ENCODE results near the gene EVI2B.
"Not testable (repeated sequence)": the region's sequence is repeated elsewhere in the genome, so short reads cannot be mapped to it uniquely, and the experiment has no call there.

The EVI2B gene, protein sequence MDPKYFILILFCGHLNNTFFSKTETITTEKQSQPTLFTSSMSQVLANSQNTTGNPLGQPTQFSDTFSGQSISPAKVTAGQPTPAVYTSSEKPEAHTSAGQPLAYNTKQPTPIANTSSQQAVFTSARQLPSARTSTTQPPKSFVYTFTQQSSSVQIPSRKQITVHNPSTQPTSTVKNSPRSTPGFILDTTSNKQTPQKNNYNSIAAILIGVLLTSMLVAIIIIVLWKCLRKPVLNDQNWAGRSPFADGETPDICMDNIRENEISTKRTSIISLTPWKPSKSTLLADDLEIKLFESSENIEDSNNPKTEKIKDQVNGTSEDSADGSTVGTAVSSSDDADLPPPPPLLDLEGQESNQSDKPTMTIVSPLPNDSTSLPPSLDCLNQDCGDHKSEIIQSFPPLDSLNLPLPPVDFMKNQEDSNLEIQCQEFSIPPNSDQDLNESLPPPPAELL

DNA sequence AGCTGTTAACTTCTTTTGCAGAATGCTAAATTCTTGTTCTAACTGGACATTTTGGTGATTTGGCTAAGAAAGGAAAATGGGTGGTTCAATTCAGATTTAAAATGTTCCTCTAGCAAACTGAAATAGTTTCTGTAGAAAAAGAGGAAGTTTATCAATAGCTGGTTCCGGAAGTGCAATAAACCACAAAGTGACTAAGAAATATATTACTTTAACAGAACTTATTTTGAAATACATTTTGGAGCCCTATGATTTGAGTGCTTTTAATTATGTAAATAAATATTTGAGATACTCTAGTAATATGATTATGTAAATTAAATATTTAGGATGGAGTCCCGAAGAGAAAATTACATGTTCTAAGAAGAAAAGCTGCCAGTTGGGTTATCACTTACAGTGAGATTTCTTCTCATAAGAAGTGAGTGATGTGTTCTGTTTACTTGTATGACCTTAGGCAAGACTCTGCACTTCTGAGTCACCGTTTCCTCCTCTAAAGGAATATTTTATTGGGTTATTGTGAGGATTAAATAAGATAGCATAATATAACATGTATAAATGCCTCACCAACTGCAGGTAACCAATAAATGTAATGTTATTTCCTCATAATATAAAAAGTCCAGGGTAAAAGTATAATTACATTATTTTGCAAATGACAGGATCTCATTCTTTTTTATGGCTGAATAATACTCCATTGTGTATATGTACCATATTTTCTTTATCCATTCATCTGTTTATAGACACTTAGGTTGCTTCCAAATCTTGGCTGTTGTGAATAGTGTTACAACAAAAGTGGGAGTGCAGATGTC, at the start of gene EVI2B:
TSS of gene EVI2B (minus strand) at position 73 of the 800 bp plus-strand sequence. CDS start 8,445 bp downstream, outside the sequence.
- no peak for DNase-seq

DNA sequence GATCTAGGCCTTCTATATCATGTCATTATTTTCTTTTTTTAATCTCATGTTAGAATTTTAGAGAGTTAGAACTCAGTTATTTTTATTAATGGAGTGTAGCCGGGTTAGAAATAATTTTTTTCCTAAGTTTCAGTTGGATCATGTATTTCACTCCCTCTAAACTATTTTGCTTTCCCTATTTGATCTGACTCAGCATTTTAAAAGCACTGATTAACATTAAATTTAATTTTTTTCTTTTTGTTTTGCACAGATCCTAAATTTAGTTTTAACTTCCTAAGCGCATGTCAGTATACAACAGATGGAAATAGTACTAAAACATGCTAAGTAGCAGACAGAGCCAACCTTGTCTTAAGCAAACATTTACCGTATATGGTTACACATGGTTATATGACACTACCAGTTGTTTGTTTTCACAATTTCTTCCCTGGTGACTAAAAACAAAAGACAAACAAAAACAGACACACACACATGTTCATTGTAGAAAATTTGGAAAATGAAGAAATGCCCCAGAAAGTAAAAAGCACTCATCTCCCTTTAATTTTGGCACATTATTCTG, 44.1 kb upstream of the EVI2B start:
- no peak for DNase-seq

DNA sequence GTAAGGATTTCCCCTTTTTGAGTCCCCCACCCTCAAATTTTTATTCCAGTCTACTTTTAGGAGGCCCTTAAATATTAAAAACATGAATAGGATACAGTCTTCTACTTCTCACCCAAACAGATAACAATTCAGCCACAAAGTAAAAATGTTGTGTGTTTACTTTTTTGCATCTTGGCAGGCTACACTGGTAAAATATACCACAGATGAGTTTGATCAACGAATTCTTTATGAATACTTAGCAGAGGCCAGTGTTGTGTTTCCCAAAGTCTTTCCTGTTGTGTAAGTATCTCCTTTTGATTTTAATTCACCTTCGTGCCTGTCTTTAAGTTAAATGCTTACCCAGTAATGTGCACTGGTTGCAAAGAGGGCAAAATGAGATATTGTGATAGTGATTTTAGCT, 43.2 kb upstream of the EVI2B start:
- no peak for DNase-seq

DNA sequence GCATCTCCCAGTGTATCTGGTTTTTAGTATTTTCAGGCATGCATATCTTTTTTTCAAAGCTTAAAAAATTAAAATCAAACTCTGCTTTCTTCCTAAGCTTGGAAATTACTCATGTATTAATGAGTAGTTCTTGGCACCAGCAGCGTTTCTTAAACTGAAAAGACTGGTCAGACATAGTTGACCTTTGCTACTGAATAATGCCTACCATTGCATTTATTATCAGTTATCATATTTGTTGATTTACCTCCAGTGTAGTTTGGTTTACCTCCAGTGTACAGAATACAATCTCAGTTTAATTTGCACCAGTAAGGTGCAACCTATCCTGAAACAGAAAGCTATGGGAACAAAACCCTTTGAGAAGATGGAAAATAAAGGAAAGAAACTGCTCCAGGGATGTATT, 42.1 kb upstream of the EVI2B start:
- DNase-seq = no peak

DNA sequence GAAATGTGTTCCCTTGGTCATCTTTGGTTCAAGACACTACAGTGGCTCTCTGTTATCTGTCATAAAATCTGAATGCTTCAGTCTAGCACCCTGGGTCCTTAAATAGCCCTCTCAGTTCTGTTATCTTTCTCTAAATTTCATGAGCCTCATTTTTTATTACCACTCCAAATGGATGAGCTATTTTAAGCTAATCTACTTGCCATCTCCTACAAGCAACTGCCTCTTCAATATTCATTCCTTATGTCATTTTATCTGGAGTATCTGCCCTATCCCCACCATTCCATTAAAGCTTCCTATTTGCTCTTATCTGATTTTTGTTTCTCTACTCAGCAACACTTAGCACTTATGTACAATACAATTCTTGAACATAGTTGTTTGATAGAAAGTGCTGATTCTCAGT, 35.6 kb upstream of the EVI2B start:
- DNase-seq = no peak

DNA sequence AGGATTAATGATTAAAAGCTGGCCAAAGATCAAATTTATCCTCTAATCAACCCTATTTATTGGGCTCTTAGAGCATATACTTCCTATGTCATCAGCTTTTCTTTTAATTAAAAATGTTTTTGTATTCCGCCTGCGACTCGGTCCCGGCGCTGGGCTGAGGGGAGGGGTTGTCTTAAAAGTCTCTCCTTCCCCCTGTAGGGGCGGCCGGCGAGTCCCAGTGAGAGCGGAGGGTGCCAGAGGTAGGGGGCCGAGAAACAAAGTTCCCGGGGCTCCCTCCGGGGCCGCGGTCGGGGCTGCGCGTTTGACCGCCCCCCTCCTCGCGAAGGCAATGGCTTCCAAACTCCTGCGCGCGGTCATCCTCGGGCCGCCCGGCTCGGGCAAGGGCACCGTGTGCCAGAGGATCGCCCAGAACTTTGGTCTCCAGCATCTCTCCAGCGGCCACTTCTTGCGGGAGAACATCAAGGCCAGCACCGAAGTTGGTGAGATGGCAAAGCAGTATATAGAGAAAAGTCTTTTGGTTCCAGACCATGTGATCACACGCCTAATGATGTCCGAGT, 31.4 kb upstream of the EVI2B start:
- not testable (repeated sequence) for DNase-seq

DNA sequence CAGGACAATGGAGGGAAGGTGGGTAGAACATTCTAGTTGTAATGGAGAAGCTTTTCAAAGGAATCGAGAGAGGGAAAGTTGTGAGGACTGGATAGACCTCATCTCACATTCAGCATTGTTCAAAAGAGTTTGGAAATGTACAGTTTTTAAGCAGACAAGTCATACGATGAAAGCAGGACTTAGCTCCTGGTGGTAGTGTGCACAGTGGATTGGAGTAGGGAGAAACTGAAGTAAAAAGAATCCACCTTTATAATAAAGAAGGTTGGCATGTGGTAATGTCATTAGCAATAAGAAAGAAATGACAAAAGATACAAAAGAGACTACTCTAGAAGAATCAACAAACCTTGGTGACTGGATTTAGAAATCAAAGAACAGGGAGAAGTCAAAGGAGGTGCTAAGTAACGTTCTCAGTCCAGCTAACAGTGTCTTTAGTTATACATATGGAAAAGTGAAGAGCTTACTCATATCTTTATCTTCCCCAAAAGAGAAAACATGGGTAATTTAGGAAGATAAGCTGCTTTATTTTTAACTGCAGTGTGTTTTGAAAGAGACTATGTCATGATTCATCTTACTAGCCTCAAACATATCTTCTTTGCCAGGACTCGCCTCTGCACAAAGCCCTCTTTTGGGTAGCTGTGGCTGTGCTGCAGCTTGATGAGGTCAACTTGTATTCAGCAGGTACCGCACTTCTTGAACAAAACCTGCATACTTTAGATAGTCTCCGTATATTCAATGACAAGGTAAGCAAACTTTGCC, 26.2 kb upstream of the EVI2B start:
- no peak for DNase-seq

DNA sequence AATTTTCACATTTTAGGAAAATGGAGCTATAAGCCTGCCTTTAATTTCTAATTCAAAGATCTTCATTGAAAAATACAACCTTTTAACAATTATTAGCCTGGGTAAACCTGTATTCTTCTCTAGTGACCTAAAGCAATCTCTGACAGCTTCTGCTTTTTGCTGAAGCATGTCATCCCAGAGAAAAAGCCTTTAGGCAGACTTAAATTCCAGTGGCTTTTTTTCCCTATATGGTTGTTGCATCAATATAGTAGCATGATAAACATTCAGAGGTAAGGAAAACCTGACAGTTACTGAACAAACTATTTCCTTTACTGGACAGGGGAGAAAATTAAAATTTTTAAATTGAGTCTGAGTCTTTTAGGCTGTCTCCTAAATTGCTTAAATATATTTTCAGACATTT, 15.4 kb upstream of the EVI2B start:
- no peak for DNase-seq

DNA sequence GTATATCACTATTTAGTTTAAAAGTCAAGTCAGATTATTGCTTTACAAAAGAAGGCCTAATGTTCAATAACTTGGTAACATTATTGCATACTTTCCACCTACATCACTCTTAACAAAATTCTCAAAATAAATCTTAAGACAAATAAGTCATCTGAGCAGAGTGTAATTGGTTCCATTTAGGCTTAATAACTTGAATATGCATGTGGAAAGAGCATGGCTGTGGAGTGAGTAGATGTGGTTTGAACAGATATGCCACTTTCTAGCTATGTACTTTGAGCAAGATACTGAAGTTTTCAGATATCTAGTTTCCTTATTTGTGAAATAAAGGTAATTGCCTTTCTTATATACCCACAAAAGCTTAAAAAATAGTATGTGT, 14.3 kb upstream of the EVI2B start:
- no peak for DNase-seq

DNA sequence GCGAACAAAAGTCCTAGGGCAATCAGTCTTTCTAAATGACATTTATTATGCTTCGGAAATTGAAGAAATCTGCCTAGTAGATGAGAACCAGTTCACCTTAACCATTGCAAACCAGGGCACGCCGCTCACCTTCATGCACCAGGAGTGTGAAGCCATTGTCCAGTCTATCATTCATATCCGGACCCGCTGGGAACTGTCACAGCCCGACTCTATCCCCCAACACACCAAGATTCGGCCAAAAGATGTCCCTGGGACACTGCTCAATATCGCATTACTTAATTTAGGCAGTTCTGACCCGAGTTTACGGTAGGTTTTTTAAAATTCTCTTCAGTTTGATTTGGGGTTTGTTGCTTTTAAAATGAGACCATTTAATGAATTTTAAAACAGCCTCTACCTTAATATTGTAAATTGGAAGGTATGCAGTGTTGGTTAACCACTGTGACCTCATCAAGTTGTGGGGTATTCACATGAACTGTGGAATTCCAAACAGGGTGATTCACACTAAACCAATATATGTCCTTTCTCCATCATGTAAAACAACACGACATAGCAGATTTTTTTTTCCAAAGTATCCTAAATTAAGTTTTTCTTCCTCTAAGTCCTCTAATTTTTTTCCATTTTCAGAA, 13.8 kb upstream of the EVI2B start:
- no peak for DNase-seq

DNA sequence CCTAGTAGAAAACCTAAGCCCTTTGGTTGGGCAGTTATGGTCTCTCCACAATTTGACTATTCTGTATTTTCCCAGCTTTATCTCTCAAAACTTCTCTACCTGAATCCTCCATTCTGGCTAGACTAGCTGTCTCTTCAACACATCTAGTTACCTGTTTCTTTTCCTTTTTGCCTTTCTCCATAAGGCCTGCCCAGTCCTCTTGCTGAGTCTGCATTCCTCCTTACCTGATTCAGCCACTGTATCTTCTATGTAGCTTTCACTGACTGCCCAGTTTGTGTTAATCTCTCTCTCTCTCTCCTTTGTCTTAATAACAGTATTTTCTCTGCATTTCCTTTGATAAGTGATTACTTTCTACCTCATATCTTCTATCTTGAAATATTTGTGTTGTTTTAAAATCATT, 9.7 kb upstream of the EVI2B start:
- DNase-seq = no peak

DNA sequence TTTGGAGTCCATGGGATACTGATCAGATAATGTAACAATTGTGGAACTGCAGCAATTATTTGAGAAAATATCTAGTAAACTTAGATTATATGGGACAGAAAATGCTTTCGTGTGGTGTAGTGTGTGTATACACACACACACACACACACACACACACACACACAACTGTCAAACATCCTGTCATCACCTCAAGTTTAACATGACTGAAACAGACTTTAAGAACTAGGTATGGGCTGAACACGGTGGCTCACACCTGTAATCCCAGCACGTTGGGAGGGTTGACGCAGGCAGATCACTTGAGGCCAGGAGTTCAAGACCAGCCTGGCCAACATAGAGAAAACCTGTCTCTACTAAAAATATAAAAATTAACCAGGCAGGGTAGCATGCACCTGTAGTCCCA, 8.1 kb upstream of the EVI2B start:
- no peak for DNase-seq

DNA sequence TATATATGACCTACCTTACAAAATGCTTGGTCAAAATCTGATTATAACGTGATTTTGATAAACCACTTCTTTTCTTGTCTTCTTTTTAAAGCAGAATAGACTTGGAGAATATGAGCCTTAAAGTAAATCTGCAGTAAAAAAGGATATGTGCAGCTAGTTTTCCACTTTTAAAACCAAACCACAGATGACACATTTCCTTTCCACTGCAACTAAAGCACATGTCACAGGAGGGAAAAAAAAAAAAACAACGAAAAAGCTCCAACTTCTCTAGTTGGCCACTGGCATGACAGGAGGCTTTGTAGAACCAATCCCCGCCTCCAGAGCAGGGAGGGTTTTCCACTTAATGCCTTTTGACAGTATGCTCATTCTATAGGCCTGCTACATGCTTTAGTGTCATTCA, 7.6 kb upstream of the EVI2B start, which contains the start of gene EVI2A:
TSS of gene EVI2A (minus strand) at position 142 of the 400 bp plus-strand sequence. CDS start 2,609 bp downstream, outside the sequence.
- DNase-seq = peak in 2 of 4 experiments; percentile 33 to 39

DNA sequence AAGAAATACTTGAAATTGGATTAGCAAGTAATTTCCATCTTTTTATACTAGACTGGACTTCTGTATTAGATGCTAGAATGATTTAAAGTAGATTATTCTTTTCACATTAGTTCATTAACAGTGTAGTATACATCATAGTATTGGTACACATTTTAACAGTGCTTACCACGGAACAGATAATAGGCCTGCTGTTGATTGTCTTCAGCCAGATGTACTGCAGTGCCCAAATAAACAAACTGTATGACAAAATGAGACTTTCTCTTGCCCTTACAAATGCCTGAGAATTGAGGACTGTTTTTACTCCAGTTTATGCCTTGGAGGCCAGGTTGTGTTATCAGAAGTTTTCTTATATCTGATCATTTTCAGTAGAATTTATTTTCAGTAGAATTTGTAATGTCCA, 6.9 kb upstream of the EVI2B start:
- DNase-seq = no peak

DNA sequence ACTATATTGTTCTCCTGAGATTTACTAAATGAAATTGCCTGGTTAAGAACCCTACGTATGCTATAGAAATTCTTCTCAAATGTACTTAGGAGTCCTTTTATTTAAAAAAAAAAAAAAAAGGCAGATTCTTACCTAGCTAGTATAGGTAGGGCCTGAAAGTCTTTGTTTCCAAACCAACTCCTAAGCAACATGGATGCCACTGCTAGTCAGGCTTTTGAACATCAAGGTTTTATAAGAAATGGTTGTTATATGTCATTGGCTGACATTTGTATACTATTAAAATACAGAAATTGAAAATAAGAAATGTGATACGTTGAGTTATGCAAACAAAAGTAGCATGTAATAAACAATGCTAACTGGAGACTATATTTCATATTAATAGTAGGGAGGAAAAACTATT, 6.4 kb upstream of the EVI2B start:
- no peak for DNase-seq

DNA sequence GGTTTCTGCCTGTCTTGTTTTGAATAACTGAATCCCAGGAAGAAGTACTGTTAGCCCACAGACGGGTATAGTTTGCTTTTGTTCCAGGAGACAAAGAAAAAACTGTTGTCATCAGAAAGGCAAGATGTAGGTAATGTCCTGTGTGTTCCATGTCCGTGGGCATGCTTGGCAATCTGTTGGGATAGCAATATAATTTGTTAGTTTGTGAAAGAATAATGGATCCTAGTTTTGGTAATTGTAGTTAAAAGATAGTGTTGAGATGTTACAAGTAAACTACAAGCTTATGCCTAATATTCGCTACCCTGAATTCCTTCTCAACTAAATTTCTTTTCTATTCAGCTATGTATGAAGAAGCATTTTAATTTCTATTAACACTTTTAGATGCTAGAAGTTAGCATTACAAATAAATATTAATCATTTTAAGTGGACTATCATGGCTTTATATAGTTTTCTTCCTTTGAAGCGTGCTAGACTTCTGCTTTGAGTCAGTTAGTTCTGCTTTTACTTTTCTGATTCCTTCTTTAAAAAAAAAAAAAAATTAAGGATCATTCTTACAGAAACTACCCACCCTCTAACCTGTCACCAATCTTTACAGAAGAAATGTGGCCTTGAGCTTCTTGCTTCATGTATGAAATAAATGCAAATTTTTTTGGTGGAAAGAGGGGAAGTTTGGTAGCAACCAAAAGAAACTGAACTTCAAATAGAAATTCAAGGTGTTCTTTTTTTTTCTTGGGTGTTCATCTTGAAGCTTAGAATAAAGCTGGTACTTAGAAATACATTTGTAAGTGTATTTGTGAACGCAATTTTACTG, 5.2 kb upstream of the EVI2B start:
- no peak for DNase-seq

DNA sequence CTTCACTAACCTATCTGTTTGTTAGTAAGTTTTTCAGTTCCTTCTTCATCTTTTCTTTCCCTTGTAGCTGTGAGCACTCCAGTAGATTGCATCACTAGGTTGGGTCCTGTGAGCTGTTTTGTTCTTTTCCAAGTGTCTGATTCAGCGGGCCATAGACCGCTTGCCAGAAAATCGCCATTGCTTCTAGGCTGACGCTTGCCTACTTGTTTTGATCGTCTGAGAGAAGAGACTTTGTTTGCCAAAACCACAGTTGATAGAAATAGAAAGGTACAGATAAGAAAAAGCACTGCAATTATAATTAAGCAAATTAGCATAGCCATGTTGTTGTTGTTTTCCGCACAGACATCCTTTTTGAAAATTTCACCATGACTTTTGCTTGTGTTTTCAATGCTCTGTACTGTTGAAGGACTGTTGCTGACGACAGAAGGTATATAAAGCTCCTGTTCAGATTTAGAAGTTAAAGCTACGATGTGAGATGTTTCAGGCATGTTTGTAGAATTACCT, 4.5 kb upstream of the EVI2B start:
- DNase-seq = peak in 1 of 4 experiments; percentile 8

DNA sequence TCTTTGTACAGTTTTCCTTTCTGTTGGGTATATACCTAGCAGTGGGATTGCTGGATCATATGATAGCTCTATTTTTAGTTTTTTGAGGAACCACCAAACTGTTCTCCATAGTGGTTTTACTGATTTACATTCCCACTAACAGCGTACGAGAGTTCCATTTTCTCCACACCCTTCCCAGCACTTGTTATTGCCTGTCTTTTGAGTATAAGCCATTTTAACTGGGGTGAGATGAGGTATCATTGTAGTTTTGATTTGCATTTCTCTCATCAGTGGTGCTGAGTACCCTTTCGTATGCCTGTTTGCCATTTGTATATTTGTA, 887 bp upstream of the EVI2B start:
- no peak for DNase-seq

DNA sequence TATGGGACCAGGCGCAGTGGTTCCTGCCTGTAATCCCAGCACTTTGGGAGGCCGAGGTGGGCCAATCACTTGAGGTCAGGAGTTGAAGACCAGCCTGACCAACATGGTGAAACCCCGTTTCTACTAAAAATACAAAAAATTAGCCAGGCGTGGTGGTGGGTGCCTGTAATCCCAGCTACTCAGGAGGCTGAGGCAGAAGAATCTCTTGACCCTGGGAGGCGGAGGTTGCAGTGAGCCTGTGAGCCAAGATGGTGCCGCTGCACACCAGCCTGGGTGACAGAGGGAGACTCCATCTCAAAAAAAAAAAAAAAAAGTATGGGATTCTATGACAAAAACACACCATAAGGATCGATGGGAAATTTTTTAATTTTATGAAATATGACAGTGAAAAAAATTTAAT, 1.6 kb downstream of the EVI2B start:
- peak in 1 of 4 experiments; percentile 19 for DNase-seq

DNA sequence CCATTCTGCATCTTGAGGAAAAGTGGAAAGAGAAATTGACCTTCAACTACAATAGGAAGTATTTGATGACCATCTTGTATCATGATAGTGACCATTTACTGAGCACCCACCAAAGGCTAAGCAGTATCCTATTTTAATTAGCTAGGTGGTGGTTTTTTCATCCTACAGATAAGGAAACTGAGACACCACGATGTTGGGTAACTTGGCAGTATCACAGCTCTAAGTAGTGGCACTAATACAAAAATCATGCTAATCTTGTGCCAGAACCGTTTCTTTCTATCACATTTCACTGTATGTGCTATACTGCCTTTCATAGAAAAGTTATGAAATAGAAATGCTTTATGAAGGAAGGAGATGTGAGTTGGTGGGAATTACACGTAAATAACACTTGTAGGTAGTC, 2.3 kb downstream of the EVI2B start:
- no peak for DNase-seq

DNA sequence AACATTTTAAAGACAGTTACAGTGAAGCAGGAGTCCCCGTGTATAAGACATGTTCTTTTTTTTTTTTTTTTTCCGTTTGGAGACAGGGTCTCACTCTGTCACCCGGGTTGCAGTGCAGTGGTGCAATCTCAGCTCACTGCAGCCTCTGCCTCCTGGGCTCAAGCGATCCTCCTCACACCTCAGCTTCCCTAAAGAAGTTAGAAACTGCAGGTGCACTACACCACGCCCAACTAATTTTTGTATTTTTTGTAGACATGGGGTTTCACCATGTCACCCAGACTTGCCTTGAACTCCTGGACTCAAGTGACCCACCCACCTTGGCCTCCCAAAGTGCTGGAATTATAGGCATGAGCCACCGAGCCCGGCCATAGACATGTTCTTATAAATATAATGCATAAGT, 3.0 kb downstream of the EVI2B start:
- DNase-seq = no peak
